ENCODE measurements around the gene ERLIN1. TPM values are rescaled to one million over a fixed set of nuclear protein-coding genes. Genes with fewer than 3 reads are reported as not detected.

Gene ERLIN1
- total and polyA plus RNA-seq, 4 donors: 21.7 to 85.4 (median 70.0) TPM

- 82% methylated on average over 5 of the region's 5 CpGs for WGBS
- no peak for TF ChIP-seq TAF1 (conservative IDR thresholded peaks at IDR 0.05)
- TF ChIP-seq RXRA (IDR thresholded peaks at IDR 0.05): no peak
- TF ChIP-seq FOXA1 (IDR thresholded peaks at IDR 0.05): no peak
- TF ChIP-seq ATF3 (IDR thresholded peaks at IDR 0.05): no peak
- TF ChIP-seq YY1 (IDR thresholded peaks at IDR 0.05): no peak
- no peak for TF ChIP-seq JUND (IDR thresholded peaks at IDR 0.05)
- no peak for TF ChIP-seq NR2F2 (IDR thresholded peaks at IDR 0.05)
- no peak for TF ChIP-seq EGR1 (IDR thresholded peaks at IDR 0.05; ENCODE audit: low read depth in 2 of 2)
- no peak for TF ChIP-seq GABPA (IDR thresholded peaks at IDR 0.05 in 1 of 2, conservative IDR thresholded peaks at IDR 0.05 in 1 of 2)
- TF ChIP-seq ZBTB33 (IDR thresholded peaks at IDR 0.05): no peak
- no peak for TF ChIP-seq MAX (IDR thresholded peaks at IDR 0.05)
- no peak for TF ChIP-seq HNF4G (IDR thresholded peaks at IDR 0.05)
- TF ChIP-seq CTCF (IDR thresholded peaks at IDR 0.05; ENCODE audit: low read depth, low read length, missing input control): no peak
- TF ChIP-seq FOXA2 (IDR thresholded peaks at IDR 0.05): no peak
- TF ChIP-seq REST (IDR thresholded peaks at IDR 0.05): no peak
- no peak for TF ChIP-seq RAD21 (IDR thresholded peaks at IDR 0.05)
- TF ChIP-seq HNF4A (conservative IDR thresholded peaks at IDR 0.05): no peak
- no peak for TF ChIP-seq SP1 (IDR thresholded peaks at IDR 0.05)
- Histone ChIP-seq H3K4me1 (ENCODE audit: control insufficient read depth in 4 of 4, insufficient read depth in 4 of 4, low read length in 3 of 4) (peaks cover 4 to 21% (median 11%) of the 10 kb centered on the region in 4 donors), H3K4me3 (ENCODE audit: low read depth in 1 of 3, low read length in 3 of 3) (no peak overlapping the region), H3K36me3 (ENCODE audit: control insufficient read depth in 4 of 4, insufficient read depth in 3 of 4, low read depth in 1 of 4, low read length in 3 of 4) (no peaks in the 10 kb centered on the region), H3K9ac (ENCODE audit: low read depth in 1 of 2, low read length in 2 of 2) (no peak overlapping the region), H3K9me3 (ENCODE audit: control insufficient read depth in 4 of 4, low read length in 3 of 4) (no peaks in the 10 kb centered on the region), H3K27ac (ENCODE audit: low read depth in 1 of 2, low read length in 2 of 2) (no peak overlapping the region), H3K27me3 (ENCODE audit: control insufficient read depth in 4 of 4, insufficient read depth in 4 of 4, low read length in 3 of 4) (no peaks in the 10 kb centered on the region)
- DNase-seq (ENCODE audit: low spot score): no peak
Observed at GRCh38 chr10:100103581-100103980, 82.2 kb downstream of the ERLIN1 start.
